NCI-H1930 (cell line): ENCODE data around the gene PAF1.

Experiments
- DNase-seq, 2 experiments: peaks; one replicate each; lab custom pipeline; 2025; lab: John Stamatoyannopoulos, UW

Gene PAF1

GRCh38 chr19:39405958-39406655 is 15.2 kb upstream of the PAF1 start:
- DNase-seq = no peak

GRCh38 chr19:39405261-39405957 is 14.5 kb upstream of the PAF1 start:
- DNase-seq = no peak

GRCh38 chr19:39403331-39404312 is 12.7 kb upstream of the PAF1 start:
- no peak for DNase-seq

GRCh38 chr19:39402346-39403300 is 11.7 kb upstream of the PAF1 start:
- peak; percentile 25 to 49 for DNase-seq

- DNase-seq = no peak
Observed at GRCh38 chr19:39401549-39402345, 10.8 kb upstream of the PAF1 start.

- DNase-seq = no peak
Observed at GRCh38 chr19:39401070-39401548, 10.2 kb upstream of the PAF1 start.

- DNase-seq = no peak
Observed at GRCh38 chr19:39400061-39400460, 9.2 kb upstream of the PAF1 start.

- DNase-seq = no peak
Observed at GRCh38 chr19:39399668-39400050, 8.8 kb upstream of the PAF1 start.

- DNase-seq = no peak
Observed at GRCh38 chr19:39398297-39398864, 7.5 kb upstream of the PAF1 start.

- DNase-seq = peak; percentile 63 to 65
Observed at GRCh38 chr19:39397360-39398296, 6.7 kb upstream of the PAF1 start.

- DNase-seq = no peak
Observed at GRCh38 chr19:39390451-39390750, 505 bp downstream of the PAF1 start.

GRCh38 chr19:39389631-39390414 is 1.1 kb downstream of the PAF1 start:
- DNase-seq = no peak

- DNase-seq = no peak
Observed at GRCh38 chr19:39388657-39389056, 2.2 kb downstream of the PAF1 start.

- no peak for DNase-seq
Observed at GRCh38 chr19:39386557-39386956, 4.3 kb downstream of the PAF1 start.

- DNase-seq = no peak
Observed at GRCh38 chr19:39385629-39386411, 5.1 kb downstream of the PAF1 start.

GRCh38 chr19:39384839-39385568 is 5.9 kb downstream of the PAF1 start:
- no peak for DNase-seq
